Activated CD8-positive, alpha-beta memory T cell treated with anti-CD3 and anti-CD28 coated beads for 36 hours (primary cell): ENCODE measurements around the gene INA. TPM values are rescaled to one million over a fixed set of nuclear protein-coding genes. Genes with fewer than 3 reads are reported as not detected.

Experiments
- CTCF ChIA-PET: fragments of 350-600 bp; sonication (Branson Sonifier 250); formaldehyde crosslinking; loops from one replicate; lab custom pipeline; 2021; ENCODE audit warnings: antibody characterized with exemption; lab: Charles Lee
- POLR2A ChIA-PET: fragments of 350-600 bp; sonication (Branson Sonifier 250); formaldehyde crosslinking; loops from one replicate; lab custom pipeline; 2021; ENCODE audit warnings: antibody characterized with exemption; lab: Charles Lee
- total RNA-seq, 2 experiments: library from RNA; stranded (reverse); gene quantifications; one replicate each; pipeline ENCODE4 v1.2.3, GENCODE V29; 2021

INA gene
- total RNA-seq, 2 experiments from 2014 or later = 0.63 to 0.82 TPM

GRCh38 chr10:103333934-103334520 lies 57.1 kb downstream of the INA start:
- ChIA-PET POLR2A (no interaction called here), CTCF (interaction anchor here (0.6 to 1.6 kb wide), 2 partner anchors 17 to 138 kb away, joined by 3 to 4 read pairs; partner anchors contain the start of gene PCGF6)

DNA sequence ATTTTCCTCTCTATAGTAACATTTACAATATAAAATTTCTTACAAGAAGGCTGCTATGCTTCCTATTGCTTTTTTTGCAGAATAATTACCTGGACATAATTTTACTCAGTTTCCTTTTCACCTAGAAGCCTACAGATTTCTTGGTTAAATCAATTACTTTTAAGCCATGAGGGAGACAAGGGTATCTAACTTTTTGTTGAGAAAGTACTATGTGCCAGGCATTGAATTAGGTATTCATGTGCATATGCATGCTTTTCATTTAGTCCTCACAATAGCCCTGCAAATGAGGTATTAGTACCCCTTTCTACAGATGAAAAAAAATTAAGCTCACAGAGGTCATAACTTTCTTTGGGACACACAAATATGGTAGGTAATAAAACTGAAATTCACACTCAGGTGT lies 57.6 kb downstream of the INA start:
- ChIA-PET CTCF (interaction anchor here (0.8 to 1.6 kb wide), 2 partner anchors 16 to 295 kb away, joined by 3 to 4 read pairs; partner anchors contain the start of gene PCGF6), POLR2A (no interaction called here)

- CTCF ChIA-PET = no interaction called here
- POLR2A ChIA-PET = no interaction called here
Measured at GRCh38 chr10:103336370-103336769, 59.4 kb downstream of the INA start.

Other genes with a start within 250 kb of the INA start
- gene NT5C2, start 83.9 kb upstream of the INA start, total RNA-seq = 10 to 100 TPM; 40.0 to 46.3 TPM
- under 1 TPM in 1 of 2 experiments, not detected in 1; 0.08 TPM for gene RPEL1, start 31.3 kb upstream of the INA start, total RNA-seq
- 10 to 100 TPM; 17.9 to 18.3 TPM for gene PCGF6, start 74.0 kb downstream of the INA start, total RNA-seq
- 10 to 100 TPM; 12.0 to 12.4 TPM for gene TAF5, start 90.8 kb downstream of the INA start, total RNA-seq
- gene ATP5MK, start 119.3 kb downstream of the INA start, total RNA-seq = 100 to 1,000 TPM; 459 to 475 TPM
- gene PDCD11, start 119.5 kb downstream of the INA start, total RNA-seq = 10 to 100 TPM; 93.4 to 93.7 TPM
- gene CALHM2, start 175.2 kb downstream of the INA start, total RNA-seq = 10 to 100 TPM; 12.1 to 14.0 TPM
- not detected for gene CALHM1, start 181.8 kb downstream of the INA start, total RNA-seq
- under 1 TPM in 1 of 2 experiments, not detected in 1; 0.10 TPM for gene CALHM3, start 202.1 kb downstream of the INA start, total RNA-seq
- gene NEURL1, start 216.6 kb downstream of the INA start, total RNA-seq = 1 to 10 TPM; 1.9 to 2.1 TPM